ENCODE data around the gene ACP7.

DNA sequence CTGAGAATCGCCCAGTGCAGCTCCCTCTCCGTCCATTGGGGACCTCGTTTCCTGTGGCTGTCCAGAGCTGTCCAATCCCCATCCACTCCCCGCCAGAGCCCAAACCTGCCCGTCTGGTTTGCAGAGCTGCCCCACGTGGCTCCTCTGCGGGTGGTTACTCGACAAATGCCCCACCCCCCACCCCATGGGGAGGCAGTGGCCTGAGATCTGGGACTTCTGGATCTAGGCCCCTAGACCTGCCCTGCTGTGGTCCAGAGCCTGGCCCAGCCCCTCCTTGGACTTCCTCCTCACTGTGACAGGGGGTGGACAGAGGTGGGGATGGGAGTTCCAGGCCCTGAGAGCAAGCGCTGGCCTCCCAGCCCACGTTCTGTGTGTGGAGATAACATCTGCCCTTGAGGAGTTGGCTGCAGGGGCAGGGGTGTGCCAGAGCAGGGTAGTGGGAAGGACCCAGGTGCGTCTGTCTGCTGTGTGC, 70.5 kb downstream of the ACP7 start:
- TF ChIP-seq BCL11A (IDR thresholded peaks at IDR 0.05; ENCODE audit: low read depth in 2 of 2, low read length in 2 of 2) = no peak
- TF ChIP-seq POLR2A (IDR thresholded peaks at IDR 0.05; ENCODE audit: control extremely low read depth in 1 of 2, low read depth in 2 of 2, low read length in 2 of 2) = no peak
- no peak for TF ChIP-seq EZH2 (IDR thresholded peaks at IDR 0.05; ENCODE audit: low read depth, low read length, severe bottlenecking)
- 0 out of 4 replicates have a peak, but pooled peaks of 1 of the 2 experiments have one; percentile 27 for TF ChIP-seq SIN3A (conservative IDR thresholded peaks at IDR 0.05 in 1 of 2, IDR thresholded peaks at IDR 0.05 in 1 of 2; ENCODE audit: low read depth in 1 of 2, low read length in 2 of 2)
- TF ChIP-seq, protein P1, sequence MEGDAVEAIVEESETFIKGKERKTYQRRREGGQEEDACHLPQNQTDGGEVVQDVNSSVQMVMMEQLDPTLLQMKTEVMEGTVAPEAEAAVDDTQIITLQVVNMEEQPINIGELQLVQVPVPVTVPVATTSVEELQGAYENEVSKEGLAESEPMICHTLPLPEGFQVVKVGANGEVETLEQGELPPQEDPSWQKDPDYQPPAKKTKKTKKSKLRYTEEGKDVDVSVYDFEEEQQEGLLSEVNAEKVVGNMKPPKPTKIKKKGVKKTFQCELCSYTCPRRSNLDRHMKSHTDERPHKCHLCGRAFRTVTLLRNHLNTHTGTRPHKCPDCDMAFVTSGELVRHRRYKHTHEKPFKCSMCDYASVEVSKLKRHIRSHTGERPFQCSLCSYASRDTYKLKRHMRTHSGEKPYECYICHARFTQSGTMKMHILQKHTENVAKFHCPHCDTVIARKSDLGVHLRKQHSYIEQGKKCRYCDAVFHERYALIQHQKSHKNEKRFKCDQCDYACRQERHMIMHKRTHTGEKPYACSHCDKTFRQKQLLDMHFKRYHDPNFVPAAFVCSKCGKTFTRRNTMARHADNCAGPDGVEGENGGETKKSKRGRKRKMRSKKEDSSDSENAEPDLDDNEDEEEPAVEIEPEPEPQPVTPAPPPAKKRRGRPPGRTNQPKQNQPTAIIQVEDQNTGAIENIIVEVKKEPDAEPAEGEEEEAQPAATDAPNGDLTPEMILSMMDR (IDR thresholded peaks at IDR 0.05; ENCODE audit: control extremely low read depth in 1 of 3, insufficient read depth in 1 of 3, low read depth in 1 of 3, low read length in 3 of 3) = peak in 2 of 3 experiments; percentile 17 to 38; a peak in 2 of 4 replicates
- no peak for TF ChIP-seq RFX5 (IDR thresholded peaks at IDR 0.05; ENCODE audit: borderline replicate concordance, low read depth, low read length)
